ENCODE measurements around the gene TLR1.

Gene TLR1

DNA sequence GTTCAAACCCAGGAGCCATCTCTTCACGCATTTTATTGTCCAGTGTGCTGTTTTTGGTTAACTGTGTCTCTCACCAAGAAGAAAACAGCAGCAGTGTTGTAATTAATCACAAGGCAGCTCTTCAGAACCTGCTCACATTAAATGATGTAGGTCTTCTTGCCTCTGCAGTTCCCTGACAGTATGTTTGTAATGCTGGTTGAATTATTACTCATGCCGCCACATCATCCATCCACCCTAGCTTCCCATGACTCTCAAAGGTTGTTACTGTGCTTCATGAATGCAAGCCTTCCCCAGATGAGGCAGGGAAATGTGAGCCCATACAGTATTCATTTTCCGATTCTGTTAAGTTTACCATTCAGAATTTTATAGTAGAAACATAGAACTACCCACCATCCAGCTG, 39.2 kb downstream of the TLR1 start:
- TF ChIP-seq, protein P1, sequence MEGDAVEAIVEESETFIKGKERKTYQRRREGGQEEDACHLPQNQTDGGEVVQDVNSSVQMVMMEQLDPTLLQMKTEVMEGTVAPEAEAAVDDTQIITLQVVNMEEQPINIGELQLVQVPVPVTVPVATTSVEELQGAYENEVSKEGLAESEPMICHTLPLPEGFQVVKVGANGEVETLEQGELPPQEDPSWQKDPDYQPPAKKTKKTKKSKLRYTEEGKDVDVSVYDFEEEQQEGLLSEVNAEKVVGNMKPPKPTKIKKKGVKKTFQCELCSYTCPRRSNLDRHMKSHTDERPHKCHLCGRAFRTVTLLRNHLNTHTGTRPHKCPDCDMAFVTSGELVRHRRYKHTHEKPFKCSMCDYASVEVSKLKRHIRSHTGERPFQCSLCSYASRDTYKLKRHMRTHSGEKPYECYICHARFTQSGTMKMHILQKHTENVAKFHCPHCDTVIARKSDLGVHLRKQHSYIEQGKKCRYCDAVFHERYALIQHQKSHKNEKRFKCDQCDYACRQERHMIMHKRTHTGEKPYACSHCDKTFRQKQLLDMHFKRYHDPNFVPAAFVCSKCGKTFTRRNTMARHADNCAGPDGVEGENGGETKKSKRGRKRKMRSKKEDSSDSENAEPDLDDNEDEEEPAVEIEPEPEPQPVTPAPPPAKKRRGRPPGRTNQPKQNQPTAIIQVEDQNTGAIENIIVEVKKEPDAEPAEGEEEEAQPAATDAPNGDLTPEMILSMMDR (IDR thresholded peaks at IDR 0.05; ENCODE audit: insufficient read depth, low read depth, low read length, missing control alignments): no peak
- DNase-seq (ENCODE audit: low read depth): no peak
- H3K4me3 ChIP-seq (ENCODE audit: low read depth, low read length): no peak overlapping the region

DNA sequence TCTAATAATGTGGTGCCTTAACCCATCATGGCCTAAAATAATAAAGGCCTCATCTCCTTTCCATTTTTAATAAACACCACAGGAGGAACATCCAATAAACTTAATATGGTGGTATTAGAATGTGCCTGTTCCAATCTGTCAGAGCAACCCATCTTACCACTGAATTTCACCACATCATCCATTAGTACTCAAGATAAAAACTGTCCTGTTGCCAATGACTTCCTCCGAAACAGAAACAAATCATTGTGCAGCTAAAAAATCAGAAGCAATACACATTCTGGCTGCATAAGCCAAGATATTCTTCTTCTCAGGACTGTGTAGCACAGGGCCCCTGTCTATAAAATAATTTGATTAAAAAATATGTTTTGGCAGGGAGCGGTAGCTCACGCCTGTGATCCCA, 40.3 kb downstream of the TLR1 start:
- no peak overlapping the region for H3K4me3 ChIP-seq (ENCODE audit: low read depth, low read length)
- TF ChIP-seq, protein P1 (IDR thresholded peaks at IDR 0.05; ENCODE audit: insufficient read depth, low read depth, low read length, missing control alignments): no peak
- peak; percentile 53 for DNase-seq (ENCODE audit: low read depth)

DNA sequence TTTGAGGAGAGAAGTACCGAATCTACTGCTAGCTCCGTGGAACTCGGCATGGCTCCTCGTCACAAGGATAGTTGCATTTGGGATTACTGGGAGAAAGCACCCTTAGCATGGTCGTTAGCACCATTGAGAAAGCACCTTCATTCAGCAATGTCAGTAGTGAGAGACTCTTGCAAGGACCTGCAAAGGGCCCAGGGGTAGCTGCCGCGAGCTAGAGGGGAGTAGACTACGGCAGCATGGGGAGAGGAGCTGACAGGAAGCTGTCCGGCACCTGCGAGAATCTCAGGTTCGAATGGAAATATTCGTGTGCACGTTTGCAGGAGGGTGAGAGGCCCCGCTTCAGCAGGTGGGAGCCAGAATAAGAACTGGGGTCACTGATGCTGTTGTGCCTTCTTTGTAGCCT, 42.0 kb downstream of the TLR1 start:
- TF ChIP-seq, protein P1 (IDR thresholded peaks at IDR 0.05; ENCODE audit: insufficient read depth, low read depth, low read length, missing control alignments): no peak
- DNase-seq (ENCODE audit: low read depth): peak; percentile 89
- H3K4me3 ChIP-seq (ENCODE audit: low read depth, low read length): peak overlapping the region; percentile 60

DNA sequence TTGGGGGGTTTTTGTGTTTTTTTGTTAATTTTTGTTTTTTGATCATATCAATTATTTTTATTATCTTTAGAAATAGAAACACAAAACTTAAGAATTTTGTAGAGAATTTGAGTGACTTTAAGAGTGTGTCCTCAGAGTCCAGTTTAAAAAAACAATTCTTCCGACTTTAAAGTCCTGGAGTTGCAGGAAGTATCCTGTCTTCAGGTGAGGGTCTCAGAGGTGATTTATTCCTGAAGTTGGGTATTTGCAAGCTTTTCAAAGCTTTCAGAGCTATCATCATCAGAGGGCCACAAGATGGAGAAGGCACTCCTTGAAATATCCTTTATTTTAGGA, 44.8 kb downstream of the TLR1 start:
- H3K4me3 ChIP-seq (ENCODE audit: low read depth, low read length): peak overlapping the region; percentile 60
- TF ChIP-seq, protein P1 (IDR thresholded peaks at IDR 0.05; ENCODE audit: insufficient read depth, low read depth, low read length, missing control alignments): no peak
- DNase-seq (ENCODE audit: low read depth): no peak

DNA sequence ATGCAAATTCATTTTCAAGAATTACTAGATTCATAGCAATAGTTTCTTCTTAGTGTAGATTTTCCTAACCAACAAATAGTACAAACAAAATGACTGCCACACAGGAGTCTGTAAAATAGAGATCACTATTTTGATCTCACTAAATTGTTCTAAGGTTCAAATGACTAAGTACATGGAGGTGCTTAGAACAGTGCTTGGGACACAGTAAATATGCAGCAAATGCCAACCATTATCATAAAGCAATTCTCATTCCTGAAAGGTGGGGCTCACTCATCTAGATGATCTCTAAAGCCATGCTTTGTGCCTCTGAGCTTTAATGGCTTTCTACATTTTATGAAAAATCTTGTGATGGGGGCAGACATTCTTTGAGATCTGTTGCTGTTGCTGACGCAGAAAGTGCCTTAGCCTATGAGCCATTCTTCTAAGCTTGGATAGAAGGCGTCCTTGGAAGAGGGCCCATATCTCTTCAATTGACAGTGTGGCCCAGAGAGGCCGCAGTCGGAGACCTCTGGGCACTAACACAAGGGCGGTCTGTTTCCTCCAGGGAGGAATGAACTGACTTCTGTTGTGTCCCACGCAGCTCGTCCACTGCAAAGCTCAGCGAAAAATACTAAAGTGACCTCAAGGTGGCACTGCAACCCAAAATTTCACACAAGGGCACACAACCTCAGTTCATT, 45.3 kb downstream of the TLR1 start:
- DNase-seq (ENCODE audit: low read depth): peak; percentile 83
- TF ChIP-seq, protein P1 (IDR thresholded peaks at IDR 0.05; ENCODE audit: insufficient read depth, low read depth, low read length, missing control alignments): peak; percentile 56
- no peak overlapping the region for H3K4me3 ChIP-seq (ENCODE audit: low read depth, low read length)

DNA sequence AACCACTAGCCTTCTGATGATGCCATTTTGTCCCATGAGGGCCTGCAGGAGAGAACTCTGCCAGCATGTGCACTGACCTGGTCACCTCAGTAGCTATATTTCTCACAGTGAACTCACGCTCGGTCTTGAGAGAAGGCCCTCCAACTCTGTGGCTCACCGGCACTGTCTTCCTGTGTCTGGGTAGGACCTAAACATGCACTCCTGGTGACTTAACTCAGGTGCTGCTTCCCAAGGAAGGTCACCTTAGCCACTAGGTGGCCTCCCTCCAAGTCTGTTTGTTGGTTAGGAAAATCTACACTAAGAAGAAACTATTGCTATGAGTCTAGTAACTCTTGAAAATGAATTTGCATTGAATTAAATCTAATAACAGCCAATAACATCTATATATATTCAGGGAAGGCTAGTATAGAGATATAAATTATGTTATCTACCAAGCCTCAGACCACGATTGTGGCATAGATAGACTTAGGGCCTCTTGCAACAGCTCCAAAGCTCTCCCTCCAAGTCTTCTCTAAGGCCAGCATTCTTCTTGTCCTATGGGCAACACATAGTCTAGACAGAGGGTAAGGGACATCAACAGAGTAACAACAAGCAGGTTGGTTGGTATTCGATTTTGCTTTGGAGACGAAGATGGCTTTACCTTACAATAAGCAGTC, 46.5 kb downstream of the TLR1 start:
- TF ChIP-seq, protein P1 (IDR thresholded peaks at IDR 0.05; ENCODE audit: insufficient read depth, low read depth, low read length, missing control alignments): peak; percentile 43
- no peak overlapping the region for H3K4me3 ChIP-seq (ENCODE audit: low read depth, low read length)
- DNase-seq (ENCODE audit: low read depth): peak; percentile 67

Measured in GM12865 (cell line).